ENCODE data around the gene PARD3. TPM values are rescaled to one million over a fixed set of nuclear protein-coding genes. Genes with fewer than 3 reads are reported as not detected.

The PARD3 gene
- total and polyA plus RNA-seq, 3 donors from 2014 or later, result 31.8 to 59.5 (median 49.5) TPM

DNA sequence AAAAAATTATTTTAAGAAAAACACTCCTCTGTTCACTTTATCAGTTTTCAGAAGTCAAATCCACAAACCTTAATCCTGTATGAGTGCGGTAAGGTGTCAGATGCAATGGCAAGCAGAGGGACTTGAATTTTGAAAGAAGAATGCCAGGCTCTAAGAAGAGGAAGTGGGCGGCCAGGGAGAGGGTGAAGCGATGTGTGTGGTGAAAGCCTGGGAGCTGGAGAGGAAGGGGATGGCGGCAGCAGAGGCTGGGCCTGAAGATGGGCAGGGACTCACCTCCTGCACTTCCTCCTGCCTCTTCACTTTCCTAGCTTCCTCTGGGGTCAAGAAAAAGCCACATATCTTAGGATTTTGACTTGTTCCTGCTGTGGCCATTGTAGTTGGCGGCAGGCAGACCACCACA is 609.6 kb downstream of the PARD3 start:
- DNase-seq, result no peak
- no peaks in the 10 kb centered on the region for H3K4me1 ChIP-seq
- 74 to 90% methylated on average over 5 of the region's 5 CpGs for WGBS, 2 donors
- intact Hi-C loops (cut with DNase I; ENCODE audit: low total_unique reads), result no loop called here
- no peak overlapping the region for H3K27ac ChIP-seq
- TF ChIP-seq, protein P1, sequence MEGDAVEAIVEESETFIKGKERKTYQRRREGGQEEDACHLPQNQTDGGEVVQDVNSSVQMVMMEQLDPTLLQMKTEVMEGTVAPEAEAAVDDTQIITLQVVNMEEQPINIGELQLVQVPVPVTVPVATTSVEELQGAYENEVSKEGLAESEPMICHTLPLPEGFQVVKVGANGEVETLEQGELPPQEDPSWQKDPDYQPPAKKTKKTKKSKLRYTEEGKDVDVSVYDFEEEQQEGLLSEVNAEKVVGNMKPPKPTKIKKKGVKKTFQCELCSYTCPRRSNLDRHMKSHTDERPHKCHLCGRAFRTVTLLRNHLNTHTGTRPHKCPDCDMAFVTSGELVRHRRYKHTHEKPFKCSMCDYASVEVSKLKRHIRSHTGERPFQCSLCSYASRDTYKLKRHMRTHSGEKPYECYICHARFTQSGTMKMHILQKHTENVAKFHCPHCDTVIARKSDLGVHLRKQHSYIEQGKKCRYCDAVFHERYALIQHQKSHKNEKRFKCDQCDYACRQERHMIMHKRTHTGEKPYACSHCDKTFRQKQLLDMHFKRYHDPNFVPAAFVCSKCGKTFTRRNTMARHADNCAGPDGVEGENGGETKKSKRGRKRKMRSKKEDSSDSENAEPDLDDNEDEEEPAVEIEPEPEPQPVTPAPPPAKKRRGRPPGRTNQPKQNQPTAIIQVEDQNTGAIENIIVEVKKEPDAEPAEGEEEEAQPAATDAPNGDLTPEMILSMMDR (IDR thresholded peaks at IDR 0.05), result no peak
- no peak for TF ChIP-seq POLR2A (IDR thresholded peaks at IDR 0.05)
- H3K4me3 ChIP-seq, result no peak overlapping the region
- H3K27me3 ChIP-seq, result no peaks in the 10 kb centered on the region
- no peaks in the 10 kb centered on the region for H3K36me3 ChIP-seq (ENCODE audit: low read depth, missing control alignments)
- H3K9me3 ChIP-seq, result no peaks in the 10 kb centered on the region

DNA sequence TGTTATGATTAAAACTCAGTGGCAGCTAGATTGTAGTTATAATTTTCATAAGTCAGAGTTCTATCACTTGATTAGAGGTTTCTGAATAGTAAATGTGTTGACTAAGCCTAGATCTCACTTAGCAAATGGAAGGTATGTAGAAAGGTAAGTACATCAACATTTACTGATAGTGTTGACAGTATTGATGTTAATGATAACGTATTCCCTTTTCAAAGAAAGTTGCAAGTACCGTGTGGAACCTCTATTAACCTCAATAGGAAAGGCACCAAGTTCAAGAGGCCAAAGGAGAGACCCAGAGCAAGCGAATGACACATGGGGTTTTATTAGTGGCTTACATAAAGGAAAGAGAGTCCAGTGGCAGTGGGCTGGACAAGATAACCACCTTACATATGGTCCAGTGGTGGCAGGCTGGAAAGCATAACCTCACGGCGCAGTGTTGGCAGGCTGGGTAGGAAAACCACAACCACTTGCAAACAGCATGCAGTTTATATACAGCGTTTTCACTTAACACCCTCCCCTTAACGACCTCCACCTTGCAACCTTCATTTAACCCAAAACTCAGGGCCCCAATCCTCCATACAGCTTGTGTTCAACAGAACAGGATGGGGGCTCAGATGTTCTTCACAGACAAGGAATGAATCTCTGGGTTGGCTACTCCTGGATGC is 611.0 kb downstream of the PARD3 start:
- no peak for TF ChIP-seq POLR2A (IDR thresholded peaks at IDR 0.05)
- TF ChIP-seq, protein P1 (IDR thresholded peaks at IDR 0.05), result no peak
- Histone ChIP-seq H3K4me1 (no peaks in the 10 kb centered on the region), H3K27me3 (no peaks in the 10 kb centered on the region), H3K27ac (no peak overlapping the region), H3K9me3 (no peaks in the 10 kb centered on the region), H3K4me3 (no peak overlapping the region), H3K36me3 (ENCODE audit: low read depth, missing control alignments) (no peaks in the 10 kb centered on the region)
- intact Hi-C loops (cut with DNase I; ENCODE audit: low total_unique reads), result no loop called here
- 77 to 86% methylated on average over 7 of the region's 7 CpGs for WGBS, 2 donors
- DNase-seq, result no peak

DNA sequence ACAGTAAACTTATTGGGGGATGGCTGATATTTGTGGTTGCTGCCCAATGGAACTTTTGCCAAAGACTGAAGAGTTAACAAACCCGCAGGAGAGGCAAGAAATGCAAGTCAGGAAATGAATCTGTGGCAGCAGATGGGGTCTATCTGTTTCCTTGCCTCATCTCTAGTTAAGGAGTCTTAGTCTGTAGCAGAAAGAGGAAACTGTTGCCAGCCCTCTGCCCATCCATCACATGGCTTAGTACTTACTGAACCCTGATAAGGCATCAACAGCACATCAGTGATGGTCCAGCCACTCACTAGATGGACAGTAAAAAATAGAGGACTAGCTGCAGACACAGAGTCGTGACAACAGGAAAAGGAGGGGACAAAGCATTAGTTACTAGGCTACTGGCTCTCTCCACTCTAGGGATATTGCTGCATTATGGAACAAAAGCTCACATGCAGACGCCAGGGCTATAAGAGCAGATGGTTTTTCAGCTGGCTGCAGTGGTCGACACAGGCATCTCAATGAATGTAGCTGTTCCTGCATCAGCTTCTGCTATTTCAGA is 614.7 kb downstream of the PARD3 start:
- WGBS, 2 donors, result 42 to 48% methylated on average over 4 of the region's 4 CpGs
- H3K9me3 ChIP-seq, result no peaks in the 10 kb centered on the region
- intact Hi-C loops (cut with DNase I; ENCODE audit: low total_unique reads), result no loop called here
- DNase-seq, result no peak
- no peaks in the 10 kb centered on the region for H3K36me3 ChIP-seq (ENCODE audit: low read depth, missing control alignments)
- no peak overlapping the region for H3K27ac ChIP-seq
- no peaks in the 10 kb centered on the region for H3K27me3 ChIP-seq
- no peaks in the 10 kb centered on the region for H3K4me1 ChIP-seq
- no peak for TF ChIP-seq POLR2A (IDR thresholded peaks at IDR 0.05)
- TF ChIP-seq, protein P1 (IDR thresholded peaks at IDR 0.05), result no peak
- H3K4me3 ChIP-seq, result no peak overlapping the region

DNA sequence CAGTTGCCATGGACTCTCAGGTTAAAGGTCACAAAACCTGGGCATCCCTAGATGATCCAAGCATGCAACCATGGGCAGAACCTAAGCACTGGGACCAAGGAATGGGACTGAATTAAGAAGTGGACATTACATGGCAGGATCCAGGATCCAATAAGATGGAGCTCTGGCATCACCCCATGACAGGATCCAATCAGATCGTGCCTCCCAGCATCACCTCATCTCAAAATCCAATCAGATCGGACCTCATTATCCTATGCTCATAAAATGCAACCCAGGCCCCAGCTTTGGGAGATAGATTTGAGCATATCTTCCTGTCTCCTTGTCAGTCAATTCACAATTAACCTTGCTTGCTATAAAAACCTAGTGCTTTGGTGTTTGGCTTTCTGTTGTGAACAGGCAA is 616.1 kb downstream of the PARD3 start:
- no peak overlapping the region for H3K4me3 ChIP-seq
- TF ChIP-seq, protein P1 (IDR thresholded peaks at IDR 0.05), result no peak
- TF ChIP-seq POLR2A (IDR thresholded peaks at IDR 0.05), result no peak
- H3K4me1 ChIP-seq, result no peaks in the 10 kb centered on the region
- no peaks in the 10 kb centered on the region for H3K9me3 ChIP-seq
- intact Hi-C loops (cut with DNase I; ENCODE audit: low total_unique reads), result no loop called here
- no peaks in the 10 kb centered on the region for H3K36me3 ChIP-seq (ENCODE audit: low read depth, missing control alignments)
- 91 to 98% methylated on average over 2 of the region's 2 CpGs for WGBS, 2 donors
- H3K27me3 ChIP-seq, result no peaks in the 10 kb centered on the region
- DNase-seq, result no peak
- H3K27ac ChIP-seq, result no peak overlapping the region

DNA sequence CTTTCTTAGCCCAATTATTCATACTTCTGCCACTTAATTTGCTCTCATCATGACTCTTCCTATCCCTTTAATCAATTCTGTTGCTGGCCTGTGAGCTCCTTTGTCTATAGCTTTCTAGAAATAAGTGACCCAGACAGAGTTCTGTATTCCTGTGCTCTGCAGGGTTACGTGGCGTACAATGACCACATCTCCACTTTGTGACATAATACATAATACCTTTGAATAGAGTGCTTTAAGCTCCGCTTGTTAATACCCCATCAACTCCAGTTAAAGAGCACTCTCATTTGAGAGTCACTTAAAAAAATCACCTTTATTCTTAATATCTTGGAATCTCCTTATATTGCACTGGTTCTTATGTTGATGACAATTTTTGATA is 619.0 kb downstream of the PARD3 start:
- DNase-seq, result no peak
- Histone ChIP-seq H3K27ac (no peak overlapping the region), H3K27me3 (no peaks in the 10 kb centered on the region), H3K36me3 (ENCODE audit: low read depth, missing control alignments) (no peaks in the 10 kb centered on the region), H3K4me3 (no peak overlapping the region), H3K9me3 (no peaks in the 10 kb centered on the region), H3K4me1 (no peaks in the 10 kb centered on the region)
- WGBS, 2 donors, result 98 to 100% methylated on average over 3 of the region's 3 CpGs
- intact Hi-C loops (cut with DNase I; ENCODE audit: low total_unique reads), result no loop called here
- TF ChIP-seq, protein P1 (IDR thresholded peaks at IDR 0.05), result no peak
- TF ChIP-seq POLR2A (IDR thresholded peaks at IDR 0.05), result no peak
